Endothelial cell of umbilical vein (primary cell): ENCODE data around the gene PRPF38B.

ENCODE experiments used
- EZH2 ChIP-seq: IDR thresholded peaks from 2 replicates; pipeline ENCODE4 v1.6.1; 2012; ENCODE audit warnings: borderline replicate concordance, low read depth, mild to moderate bottlenecking, moderate library complexity, low read length, inconsistent platforms; ENCODE audit not compliant: severe bottlenecking
- FOS ChIP-seq: IDR thresholded peaks from 2 replicates; pipeline ENCODE4 v1.6.1; 2011; ENCODE audit warnings: mild to moderate bottlenecking, low read length, moderate library complexity, borderline replicate concordance; ENCODE audit not compliant: insufficient read depth
- GATA2 ChIP-seq: IDR thresholded peaks from 2 replicates; pipeline ENCODE4 v1.7.0; 2011; ENCODE audit warnings: low read depth, mild to moderate bottlenecking, moderate library complexity, mixed read lengths, low read length; ENCODE audit not compliant: insufficient read length, insufficient read depth
- JUN ChIP-seq: IDR thresholded peaks from 2 replicates; pipeline ENCODE4 v1.6.1; 2011; ENCODE audit warnings: borderline replicate concordance, low read depth; ENCODE audit not compliant: insufficient read length, insufficient read depth
- MYC ChIP-seq: IDR thresholded peaks from one replicate; pipeline ENCODE4 v1.6.1; 2011; ENCODE audit warnings: mild to moderate bottlenecking, low read depth, low read length
- POLR2A ChIP-seq: IDR thresholded peaks from 2 replicates; pipeline ENCODE4 v1.6.1; 2012; ENCODE audit warnings: low read depth, mild to moderate bottlenecking, control low read depth, low read length
- POLR2AphosphoS5 ChIP-seq: IDR thresholded peaks from 2 replicates; pipeline ENCODE4 v1.6.1; 2012; ENCODE audit warnings: low read depth, mild to moderate bottlenecking, control low read depth, low read length, moderate library complexity; ENCODE audit not compliant: insufficient read depth
- TF ChIP-seq, protein P1 (sequence below), 2 donors: IDR thresholded peaks; 1 replicate in 1 of 2; 2 replicates in 1 of 2; pipeline ENCODE4 v1.5.1; 2011; ENCODE audit warnings: low read length in 2 of 2, mild to moderate bottlenecking in 2 of 2, moderate library complexity in 2 of 2, control low read depth in 1 of 2, inconsistent platforms in 1 of 2, low read depth in 1 of 2; ENCODE audit not compliant: insufficient read depth in 1 of 2; ENCODE audit errors: extremely low read depth in 1 of 2
- TF ChIP-seq, protein P2 (sequence below): IDR thresholded peaks from 2 replicates; pipeline ENCODE4 v1.6.1; 2011; ENCODE audit not compliant: insufficient read depth, insufficient read length

DNA sequence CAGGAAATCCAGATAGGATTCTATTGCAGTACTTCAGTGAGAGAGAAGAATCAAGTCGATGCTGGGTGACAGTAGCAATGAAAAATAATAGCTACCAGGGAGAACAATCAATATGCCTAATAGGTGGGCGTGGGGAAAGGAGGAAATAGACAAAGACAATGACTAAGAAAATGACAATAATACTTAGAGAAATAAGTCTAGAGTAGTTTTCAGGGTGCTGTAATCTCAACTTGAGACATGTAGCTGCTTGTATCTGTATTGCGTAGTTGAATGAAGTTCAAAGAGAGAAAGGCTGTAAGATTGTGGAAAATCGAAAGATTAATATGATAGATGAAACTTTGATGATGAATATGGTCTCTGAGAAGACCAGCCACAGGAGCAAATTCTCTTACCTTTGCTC lies 57.0 kb downstream of the PRPF38B start:
- TF ChIP-seq, protein P1, sequence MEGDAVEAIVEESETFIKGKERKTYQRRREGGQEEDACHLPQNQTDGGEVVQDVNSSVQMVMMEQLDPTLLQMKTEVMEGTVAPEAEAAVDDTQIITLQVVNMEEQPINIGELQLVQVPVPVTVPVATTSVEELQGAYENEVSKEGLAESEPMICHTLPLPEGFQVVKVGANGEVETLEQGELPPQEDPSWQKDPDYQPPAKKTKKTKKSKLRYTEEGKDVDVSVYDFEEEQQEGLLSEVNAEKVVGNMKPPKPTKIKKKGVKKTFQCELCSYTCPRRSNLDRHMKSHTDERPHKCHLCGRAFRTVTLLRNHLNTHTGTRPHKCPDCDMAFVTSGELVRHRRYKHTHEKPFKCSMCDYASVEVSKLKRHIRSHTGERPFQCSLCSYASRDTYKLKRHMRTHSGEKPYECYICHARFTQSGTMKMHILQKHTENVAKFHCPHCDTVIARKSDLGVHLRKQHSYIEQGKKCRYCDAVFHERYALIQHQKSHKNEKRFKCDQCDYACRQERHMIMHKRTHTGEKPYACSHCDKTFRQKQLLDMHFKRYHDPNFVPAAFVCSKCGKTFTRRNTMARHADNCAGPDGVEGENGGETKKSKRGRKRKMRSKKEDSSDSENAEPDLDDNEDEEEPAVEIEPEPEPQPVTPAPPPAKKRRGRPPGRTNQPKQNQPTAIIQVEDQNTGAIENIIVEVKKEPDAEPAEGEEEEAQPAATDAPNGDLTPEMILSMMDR (IDR thresholded peaks at IDR 0.05; ENCODE audit: extremely low read depth in 1 of 2, insufficient read depth in 1 of 2, low read depth in 1 of 2, low read length in 2 of 2), result no peak
- TF ChIP-seq EZH2, result no peak
- no peak for TF ChIP-seq MYC
- no peak for TF ChIP-seq POLR2A
- no peak for TF ChIP-seq POLR2AphosphoS5
- TF ChIP-seq GATA2, result no peak
- TF ChIP-seq FOS, result no peak
- TF ChIP-seq, protein P2, sequence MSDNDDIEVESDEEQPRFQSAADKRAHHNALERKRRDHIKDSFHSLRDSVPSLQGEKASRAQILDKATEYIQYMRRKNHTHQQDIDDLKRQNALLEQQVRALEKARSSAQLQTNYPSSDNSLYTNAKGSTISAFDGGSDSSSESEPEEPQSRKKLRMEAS, result no peak
- no peak for TF ChIP-seq JUN
